Left ventricle myocardium inferior (tissue), 1 donor: ENCODE data around the gene PRIM1. TPM values are rescaled to one million over a fixed set of nuclear protein-coding genes. Genes with fewer than 3 reads are reported as not detected.
"Not testable (repeated sequence)": the region's sequence is repeated elsewhere in the genome, so short reads cannot be mapped to it uniquely, and the experiment has no call there.

ENCODE experiments used
- DNase-seq: peaks from one replicate; pipeline ENCODE4 v3.0.0-alpha.2; 2020
- H3K27ac ChIP-seq: fragments of 200-600 bp; replicated peaks from 2 replicates; pipeline ENCODE4 v1.8.0; 2021
- H3K27me3 ChIP-seq: fragments of 200-600 bp; 2 replicates; pipeline ENCODE4 v1.8.0; 2021; ENCODE audit warnings: low read depth
- H3K36me3 ChIP-seq: fragments of 200-600 bp; 2 replicates; pipeline ENCODE4 v1.8.0; 2021
- H3K4me1 ChIP-seq: fragments of 200-600 bp; 2 replicates; pipeline ENCODE4 v1.8.0; 2021
- H3K4me3 ChIP-seq: fragments of 200-600 bp; 2 replicates; pipeline ENCODE4 v1.8.0; 2021; ENCODE audit warnings: mild to moderate bottlenecking, moderate library complexity
- H3K9me3 ChIP-seq: fragments of 200-600 bp; replicated peaks from 2 replicates; pipeline ENCODE4 v1.8.0; 2021
- CTCF ChIP-seq: fragments of 200-600 bp; IDR thresholded peaks from 2 replicates; pipeline ENCODE4 v1.8.0; 2021; ENCODE audit warnings: antibody characterized with exemption, mild to moderate bottlenecking, borderline replicate concordance
- intact Hi-C: fragments of 100-400 bp; cut with micrococcal nuclease; formaldehyde crosslinking; loops from one replicate; pipeline ENCODE4 v1.11.0; 2022
- total RNA-seq: library from RNA; stranded (reverse); fragmentation: NEBNext Ultra II Directional; extraction: Animal tissue kit (Norgen Biotek cat#: 25700); gene quantifications from one replicate; pipeline ENCODE4 v1.2.1, GENCODE V29; 2021
- donor health status: DM: no; HTN: yes; CAD: no; lungs with severe emphysema.

The PRIM1 gene
- total RNA-seq, 1 donor from 2014 or later, result 2.7 TPM

GRCh38 chr12:56716458-56716857 is 35.7 kb downstream of the PRIM1 start:
- no peak for DNase-seq
- H3K27ac ChIP-seq, result no peak overlapping the region
- H3K36me3 ChIP-seq, result peaks cover 68% of the 10 kb centered on the region
- intact Hi-C loops, result no loop called here
- no peaks in the 10 kb centered on the region for H3K9me3 ChIP-seq
- H3K27me3 ChIP-seq, result no peaks in the 10 kb centered on the region
- TF ChIP-seq CTCF, result no peak
- H3K4me1 ChIP-seq, result peaks cover 60% of the 10 kb centered on the region
- no peak overlapping the region for H3K4me3 ChIP-seq

- Histone ChIP-seq H3K27me3 (no peaks in the 10 kb centered on the region), H3K36me3 (peaks cover 72% of the 10 kb centered on the region), H3K27ac (no peak overlapping the region), H3K9me3 (no peaks in the 10 kb centered on the region), H3K4me1 (peaks cover 54% of the 10 kb centered on the region), H3K4me3 (no peak overlapping the region)
- no peak for DNase-seq
- intact Hi-C loops, result no loop called here
- TF ChIP-seq CTCF, result no peak
These were observed 36.3 kb downstream of the PRIM1 start for GRCh38 chr12:56715798-56716197.

- no peak overlapping the region for H3K4me3 ChIP-seq
These were observed 37.6 kb downstream of the PRIM1 start for GRCh38 chr12:56714431-56714929.

GRCh38 chr12:56713345-56713744 is 38.8 kb downstream of the PRIM1 start:
- Histone ChIP-seq H3K27ac (no peak overlapping the region), H3K4me3 (no peak overlapping the region), H3K27me3 (no peaks in the 10 kb centered on the region), H3K4me1 (peaks cover 29% of the 10 kb centered on the region), H3K36me3 (peaks cover 52% of the 10 kb centered on the region), H3K9me3 (no peaks in the 10 kb centered on the region)
- DNase-seq, result no peak
- TF ChIP-seq CTCF, result no peak
- intact Hi-C loops, result no loop called here

More at GRCh38 chr12:56714431-56714929, 37.6 kb downstream of the PRIM1 start:
- TF ChIP-seq CTCF, result no peak
- H3K27ac ChIP-seq, result no peak overlapping the region
- no peak for DNase-seq
- no peaks in the 10 kb centered on the region for H3K27me3 ChIP-seq
- H3K9me3 ChIP-seq, result no peaks in the 10 kb centered on the region
- H3K4me1 ChIP-seq, result peaks cover 41% of the 10 kb centered on the region
- peaks cover 62% of the 10 kb centered on the region for H3K36me3 ChIP-seq
- intact Hi-C loops, result no loop called here

- no peaks in the 10 kb centered on the region for H3K4me1 ChIP-seq
- H3K9me3 ChIP-seq, result no peaks in the 10 kb centered on the region
- no peak overlapping the region for H3K4me3 ChIP-seq
- no peaks in the 10 kb centered on the region for H3K27me3 ChIP-seq
- no peak for TF ChIP-seq CTCF
- no peak overlapping the region for H3K27ac ChIP-seq
- peaks cover 38% of the 10 kb centered on the region for H3K36me3 ChIP-seq
- no peak for DNase-seq
- intact Hi-C loops, result no loop called here
These were observed 42.3 kb downstream of the PRIM1 start for GRCh38 chr12:56709759-56710376.

GRCh38 chr12:56704522-56704921 is 47.6 kb downstream of the PRIM1 start:
- H3K27ac ChIP-seq, DNase-seq, H3K36me3 ChIP-seq, H3K27me3 ChIP-seq, H3K4me1 ChIP-seq, intact Hi-C loops, H3K4me3 ChIP-seq, H3K9me3 ChIP-seq: not testable (repeated sequence)
